DOHH2 (cell line): ENCODE data around the gene VSIG4.

ENCODE experiments used
- H3F3A ChIP-seq: fragments of 200-600 bp; sonication (generic), shearing (Covaris generic); 2 replicates; pipeline ENCODE4 v1.6.0; 2016; ENCODE audit warnings: antibody characterized with exemption, mild to moderate bottlenecking; ENCODE audit not compliant: control insufficient read depth, insufficient read depth
- H3K27ac ChIP-seq: fragments of 200-600 bp; sonication (generic); 2 replicates; pipeline ENCODE4 v1.5.1; 2014; ENCODE audit warnings: low read depth, mild to moderate bottlenecking, low read length, moderate library complexity
- H3K27me3 ChIP-seq: fragments of 200-600 bp; sonication (generic); 2 replicates; pipeline ENCODE4 v1.6.1; 2014; ENCODE audit warnings: mild to moderate bottlenecking, low read length, mixed read lengths; ENCODE audit not compliant: control insufficient read depth
- H3K36me3 ChIP-seq: fragments of 200-600 bp; sonication (generic); 2 replicates; pipeline ENCODE4 v1.6.1; 2014; ENCODE audit warnings: mild to moderate bottlenecking, low read length, moderate library complexity, mixed read lengths; ENCODE audit not compliant: control insufficient read depth
- H3K4me1 ChIP-seq: fragments of 200-600 bp; sonication (generic); 2 replicates; pipeline ENCODE4 v1.6.1; 2014; ENCODE audit warnings: mild to moderate bottlenecking, low read length, mixed read lengths; ENCODE audit not compliant: control insufficient read depth
- H3K4me2 ChIP-seq: fragments of 200-600 bp; sonication (generic); 2 replicates; pipeline ENCODE4 v1.6.0; 2014; ENCODE audit warnings: mild to moderate bottlenecking, low read length, moderate library complexity
- H3K4me3 ChIP-seq: fragments of 200-600 bp; sonication (generic); 2 replicates; pipeline ENCODE4 v1.5.1; 2014; ENCODE audit warnings: mild to moderate bottlenecking, low read length, mixed read lengths
- H3K79me2 ChIP-seq: fragments of 200-600 bp; sonication (generic); 2 replicates; pipeline ENCODE4 v1.6.1; 2014; ENCODE audit warnings: mild to moderate bottlenecking, low read length, mixed read lengths; ENCODE audit not compliant: control insufficient read depth
- H3K9me2 ChIP-seq: fragments of 200-600 bp; sonication (generic); replicated peaks from 2 replicates; pipeline ENCODE4 v1.6.1; 2014; ENCODE audit warnings: mild to moderate bottlenecking, low read length, mixed read lengths; ENCODE audit not compliant: control insufficient read depth
- H3K9me3 ChIP-seq: fragments of 200-600 bp; sonication (generic); 2 replicates; pipeline ENCODE4 v1.6.1; 2014; ENCODE audit warnings: antibody characterized with exemption, low read length, mixed read lengths; ENCODE audit not compliant: control insufficient read depth, insufficient read depth
- H4K20me1 ChIP-seq: fragments of 200-600 bp; sonication (generic); 2 replicates; pipeline ENCODE4 v1.6.0; 2014; ENCODE audit warnings: low read depth, mild to moderate bottlenecking, antibody characterized with exemption, low read length, moderate library complexity; ENCODE audit not compliant: control insufficient read depth, insufficient read depth
- CTCF ChIP-seq: fragments of 200-600 bp; sonication (generic); IDR thresholded peaks from one replicate; pipeline ENCODE4 v1.5.1; 2014; ENCODE audit warnings: antibody characterized with exemption, mild to moderate bottlenecking, low read depth, low read length; ENCODE audit not compliant: poor library complexity, severe bottlenecking
- EZH2phosphoT487 ChIP-seq: fragments of 200-600 bp; sonication (generic); IDR thresholded peaks from 2 replicates; pipeline ENCODE4 v1.6.1; 2017; ENCODE audit warnings: borderline replicate concordance, mild to moderate bottlenecking, antibody characterized with exemption, low read length, moderate library complexity, mixed read lengths

The VSIG4 gene

GRCh38 chrX:65997978-65998717 is 41.7 kb downstream of the VSIG4 start:
- Histone ChIP-seq H3K79me2 (no peaks in the 10 kb centered on the region), H3K27me3 (no peaks in the 10 kb centered on the region), H3F3A (no peaks in the 10 kb centered on the region), H3K36me3 (no peaks in the 10 kb centered on the region), H3K27ac (no peak overlapping the region), H3K9me3 (no peaks in the 10 kb centered on the region), H4K20me1 (no peaks in the 10 kb centered on the region), H3K4me2 (no peak overlapping the region), H3K4me3 (no peak overlapping the region), H3K4me1 (peaks cover 31% of the 10 kb centered on the region), H3K9me2 (no peaks in the 10 kb centered on the region)
- TF ChIP-seq CTCF (no peak), EZH2phosphoT487 (no peak)

- Histone ChIP-seq H3K36me3 (no peaks in the 10 kb centered on the region), H3F3A (no peaks in the 10 kb centered on the region), H4K20me1 (no peaks in the 10 kb centered on the region), H3K79me2 (no peaks in the 10 kb centered on the region), H3K4me2 (no peak overlapping the region), H3K4me3 (no peak overlapping the region), H3K4me1 (no peaks in the 10 kb centered on the region), H3K9me2 (no peaks in the 10 kb centered on the region), H3K27ac (no peak overlapping the region), H3K9me3 (no peaks in the 10 kb centered on the region), H3K27me3 (no peaks in the 10 kb centered on the region)
- TF ChIP-seq CTCF (no peak), EZH2phosphoT487 (no peak)
These were observed 45.1 kb downstream of the VSIG4 start for GRCh38 chrX:65994519-65995506.

- Histone ChIP-seq H3K4me3 (no peak overlapping the region), H3K9me2 (no peaks in the 10 kb centered on the region), H3K27ac (no peak overlapping the region), H3K4me1 (no peaks in the 10 kb centered on the region), H3K4me2 (no peak overlapping the region), H3K36me3 (no peaks in the 10 kb centered on the region), H3F3A (no peaks in the 10 kb centered on the region), H3K9me3 (no peaks in the 10 kb centered on the region), H3K27me3 (no peaks in the 10 kb centered on the region), H3K79me2 (no peaks in the 10 kb centered on the region), H4K20me1 (no peaks in the 10 kb centered on the region)
- no peak for TF ChIP-seq CTCF
- TF ChIP-seq EZH2phosphoT487, result no peak
These were observed 45.9 kb downstream of the VSIG4 start for GRCh38 chrX:65993915-65994460.
